CD4-positive, alpha-beta T cell treated with Interferon gamma for 1 hour (primary cell): ENCODE data around the gene SPAG16.
"Not testable (repeated sequence)": the region's sequence is repeated elsewhere in the genome, so short reads cannot be mapped to it uniquely, and the experiment has no call there.

ENCODE experiments used
- DNase-seq: peaks from one replicate; pipeline ENCODE4 v3.0.0-alpha.2; 2020

Gene SPAG16

GRCh38 chr2:213275265-213275664 lies 9.0 kb upstream of the SPAG16 start:
- no peak for DNase-seq

- DNase-seq = not testable (repeated sequence)
Measured at GRCh38 chr2:213277134-213277533, 7.1 kb upstream of the SPAG16 start.

DNA sequence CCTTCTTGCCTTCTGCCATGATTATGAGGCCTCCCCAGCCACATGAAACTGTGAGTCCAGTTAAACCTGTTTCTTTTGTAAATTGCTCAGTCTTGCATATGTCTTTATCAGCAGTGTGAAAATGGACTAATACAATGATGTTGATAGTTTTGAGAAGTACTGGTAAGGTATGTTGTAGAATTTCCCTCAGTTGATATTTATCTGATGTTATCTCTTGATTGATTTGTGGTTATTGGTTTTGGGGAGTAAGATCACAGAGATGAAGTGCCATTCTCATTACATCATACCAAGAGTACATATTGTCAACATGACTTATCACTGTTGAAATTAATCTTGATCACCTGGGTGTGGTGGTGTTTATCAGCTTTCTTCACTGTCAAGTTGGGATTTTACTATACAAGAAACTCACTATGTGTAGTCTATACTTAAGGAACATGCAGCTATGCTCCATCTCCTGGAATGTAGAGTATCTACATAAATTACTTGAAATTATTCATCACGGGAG lies 5.1 kb upstream of the SPAG16 start:
- DNase-seq = no peak

DNA sequence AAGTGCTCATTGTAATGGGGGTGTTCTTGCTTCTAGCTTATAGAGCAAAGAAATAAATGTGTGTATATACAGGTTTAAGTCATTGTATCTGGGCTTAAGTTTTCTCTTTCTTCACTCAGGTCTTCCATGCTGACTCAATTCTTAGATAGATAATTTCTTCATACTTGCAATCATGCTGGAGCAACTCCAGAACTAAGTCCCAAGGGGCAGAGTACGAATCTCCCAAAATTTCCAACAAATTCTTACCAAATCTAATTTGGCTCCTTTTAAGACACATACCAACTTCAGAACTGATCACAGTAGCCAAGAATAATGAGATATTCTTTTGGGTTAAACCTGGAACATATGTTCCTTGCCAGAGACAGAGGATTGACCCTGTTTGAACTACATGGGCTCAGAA lies 4.3 kb upstream of the SPAG16 start:
- DNase-seq = no peak

GRCh38 chr2:213281156-213281555 lies 3.1 kb upstream of the SPAG16 start:
- DNase-seq = no peak

DNA sequence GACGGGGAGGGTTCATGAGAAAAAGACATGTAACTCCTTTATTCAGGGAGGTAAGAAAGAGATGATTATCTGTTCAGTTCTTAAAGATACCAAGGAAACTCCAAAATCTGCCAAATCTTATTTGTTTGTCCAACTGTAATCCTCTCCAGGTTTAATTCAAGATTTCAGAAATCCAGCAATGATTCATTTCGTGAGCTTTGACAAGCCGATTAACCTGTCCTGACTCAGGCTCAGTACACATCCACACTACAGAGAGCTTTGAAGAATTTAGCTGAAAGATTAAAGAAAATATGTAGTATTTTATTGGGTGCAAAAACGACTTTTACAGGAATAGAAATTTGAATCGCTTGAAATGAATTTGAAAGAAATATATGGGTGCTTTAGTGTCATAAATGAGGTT lies 1.1 kb downstream of the SPAG16 start:
- no peak for DNase-seq

DNA sequence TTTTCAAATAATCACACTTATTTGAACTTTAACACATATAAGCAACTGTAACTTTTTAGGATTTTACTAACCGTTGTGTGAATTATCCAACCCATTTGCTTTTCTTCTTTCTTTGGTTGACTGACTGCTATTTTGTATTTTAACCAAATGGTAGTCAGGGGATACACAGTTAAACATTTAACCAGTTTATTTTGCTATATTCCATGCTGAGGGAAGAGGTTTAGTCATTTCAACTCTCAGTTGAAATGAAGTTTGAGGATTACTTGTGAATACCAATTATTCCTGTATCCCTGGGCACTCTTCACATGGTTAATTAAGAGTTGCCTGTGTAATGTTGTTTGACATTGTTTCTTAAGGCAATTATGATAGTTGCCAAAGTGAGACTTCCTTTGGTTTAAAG lies 1.9 kb downstream of the SPAG16 start:
- no peak for DNase-seq

DNA sequence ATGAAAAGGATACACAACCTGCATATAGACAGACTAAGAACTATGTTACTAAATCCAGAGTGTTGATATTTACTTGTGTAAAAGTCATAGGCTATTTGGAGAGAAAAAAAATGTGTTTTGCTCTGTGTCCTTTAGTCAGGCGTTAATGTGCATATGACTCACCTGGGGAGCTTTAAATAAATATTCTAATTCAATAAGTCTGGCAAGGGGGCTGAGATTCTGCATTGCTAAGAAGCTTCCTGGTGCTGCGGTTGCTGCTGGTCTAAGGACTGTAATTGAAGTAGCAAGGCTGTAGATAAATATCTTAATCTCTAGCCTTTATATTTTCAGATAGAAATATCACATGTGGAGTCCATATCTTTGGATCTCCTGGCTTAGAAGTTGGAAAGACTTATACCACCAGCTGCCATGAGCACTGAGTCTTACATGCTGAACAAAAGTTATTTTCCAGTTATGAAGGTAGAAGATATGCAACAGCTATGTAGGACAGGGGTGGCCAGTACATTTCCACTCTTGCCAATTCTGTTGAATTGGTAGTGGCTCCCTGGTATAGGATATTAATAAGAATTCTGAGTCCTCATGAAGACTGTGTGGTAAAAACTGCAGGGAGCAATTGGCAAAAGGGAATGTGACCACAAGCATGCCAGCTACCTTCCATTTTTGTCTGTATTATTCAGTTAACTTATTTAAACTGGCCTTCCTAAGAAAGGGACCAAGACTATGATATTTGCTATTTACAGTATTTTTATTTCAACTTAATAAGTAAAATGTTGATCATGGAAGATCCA lies 4.8 kb downstream of the SPAG16 start:
- DNase-seq = no peak

DNA sequence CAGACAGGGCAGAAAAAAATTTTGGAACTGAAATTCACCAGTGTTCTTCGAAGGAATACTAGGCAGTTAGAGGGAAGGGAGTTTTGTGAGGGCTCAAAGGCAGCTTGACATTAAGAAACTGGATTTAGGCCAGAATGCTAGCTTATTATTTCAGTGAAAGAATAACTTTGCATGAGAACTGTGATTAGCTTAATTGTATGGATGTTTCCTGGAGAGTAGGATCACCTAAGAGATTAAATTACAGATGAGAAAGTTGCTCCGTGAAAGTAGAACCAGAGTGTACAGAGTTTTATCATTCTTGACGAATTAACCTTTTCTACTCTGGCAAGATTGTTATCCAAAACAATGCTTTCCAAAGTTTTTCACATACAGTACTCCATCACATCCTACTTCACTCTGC lies 6.2 kb downstream of the SPAG16 start:
- no peak for DNase-seq

DNA sequence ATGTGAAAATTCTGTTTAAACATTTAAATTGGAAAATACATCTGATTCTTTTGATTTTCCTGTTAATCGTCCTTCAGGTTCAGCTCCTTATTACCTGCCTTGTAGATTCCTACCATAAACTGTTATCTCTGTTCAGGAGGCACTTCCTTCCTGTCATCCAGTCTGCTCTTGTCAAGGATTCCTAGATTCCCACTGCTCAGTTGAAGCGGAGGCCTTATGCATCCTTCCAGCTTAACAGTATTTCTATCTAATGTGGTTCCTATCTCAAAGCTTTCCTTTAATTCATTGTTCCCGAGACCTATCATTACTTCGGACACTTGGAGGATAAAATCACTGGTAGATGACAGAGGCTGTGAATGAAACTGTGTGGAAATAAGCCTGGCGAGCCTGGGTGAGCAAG lies 12.0 kb downstream of the SPAG16 start:
- no peak for DNase-seq

- DNase-seq = no peak
Measured at GRCh38 chr2:213306316-213306942, 22.2 kb downstream of the SPAG16 start.

GRCh38 chr2:213315168-213315876 lies 31.1 kb downstream of the SPAG16 start:
- no peak for DNase-seq

GRCh38 chr2:213316001-213316735 lies 31.9 kb downstream of the SPAG16 start:
- DNase-seq = no peak

GRCh38 chr2:213317929-213318328 lies 33.7 kb downstream of the SPAG16 start:
- no peak for DNase-seq

DNA sequence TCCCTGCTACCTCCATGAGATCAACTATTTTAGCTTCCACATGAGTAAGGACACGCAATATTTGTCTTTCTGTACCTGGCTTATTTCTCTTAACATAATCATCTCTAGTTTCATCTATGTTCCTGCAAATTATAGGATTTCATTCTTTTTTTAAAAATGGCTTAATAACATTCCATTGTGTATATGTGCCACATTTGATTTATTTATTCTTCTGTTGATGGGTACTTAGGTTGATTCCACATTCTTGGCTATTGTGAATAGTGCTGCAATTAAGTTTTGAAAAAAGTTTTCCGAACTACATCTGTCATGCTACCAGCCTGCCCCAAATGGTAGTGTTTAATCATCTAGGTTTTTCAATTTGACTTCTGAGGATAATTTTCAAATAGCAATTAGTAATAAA lies 36.3 kb downstream of the SPAG16 start:
- no peak for DNase-seq

- DNase-seq = no peak
Measured at GRCh38 chr2:213336253-213336770, 52.0 kb downstream of the SPAG16 start.

GRCh38 chr2:213353419-213353818 lies 69.2 kb downstream of the SPAG16 start:
- no peak for DNase-seq

DNA sequence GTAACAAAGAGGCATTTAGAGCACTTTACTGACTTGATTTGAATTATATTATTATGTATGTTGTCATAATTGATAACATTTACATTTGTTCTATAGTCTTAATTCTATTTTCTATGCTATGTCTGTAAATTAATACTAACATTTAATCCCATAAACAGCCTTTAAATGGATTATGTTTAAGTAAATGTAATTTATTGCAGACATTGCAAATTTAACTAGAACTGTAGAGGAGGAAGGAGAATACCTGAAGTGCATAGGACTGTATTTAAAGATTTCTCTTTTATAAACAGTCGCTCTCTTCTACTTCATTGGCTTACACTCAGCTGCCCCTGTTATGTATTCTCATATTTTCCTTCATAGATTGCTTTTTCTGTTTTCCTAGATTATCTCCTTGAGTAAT lies 92.4 kb downstream of the SPAG16 start:
- no peak for DNase-seq

GRCh38 chr2:213407027-213407426 lies 122.8 kb downstream of the SPAG16 start:
- DNase-seq = not testable (repeated sequence)

DNA sequence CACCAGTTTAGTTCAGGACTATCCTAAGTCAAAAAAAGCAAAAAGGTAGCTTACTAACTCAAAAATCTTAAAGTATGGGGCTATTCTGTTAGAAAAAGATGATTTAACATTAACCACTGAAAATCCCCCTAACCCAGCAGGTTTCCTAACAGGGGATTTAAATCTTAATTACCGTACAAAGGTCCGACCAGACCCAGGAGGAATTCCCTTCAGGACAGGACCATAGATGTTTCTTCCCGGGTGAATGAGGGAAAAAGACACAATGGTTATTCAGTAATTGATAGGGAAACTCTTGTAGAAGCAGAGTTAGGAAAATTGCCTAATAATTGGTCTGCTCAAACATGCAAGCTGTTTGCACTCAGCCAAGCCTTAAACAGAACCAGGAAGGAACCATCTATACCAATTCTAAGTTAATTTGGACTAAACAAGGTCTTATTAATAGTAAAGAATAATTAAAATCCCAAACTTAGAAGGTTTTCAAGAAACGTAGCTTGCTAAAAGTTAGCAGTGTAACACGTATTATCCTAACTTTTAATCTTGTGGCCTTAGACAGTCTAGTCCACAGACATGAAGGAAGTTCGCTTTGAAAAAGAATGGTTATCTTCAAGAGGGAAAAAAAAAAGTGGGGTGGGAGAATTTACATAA lies 124.3 kb downstream of the SPAG16 start:
- not testable (repeated sequence) for DNase-seq

DNA sequence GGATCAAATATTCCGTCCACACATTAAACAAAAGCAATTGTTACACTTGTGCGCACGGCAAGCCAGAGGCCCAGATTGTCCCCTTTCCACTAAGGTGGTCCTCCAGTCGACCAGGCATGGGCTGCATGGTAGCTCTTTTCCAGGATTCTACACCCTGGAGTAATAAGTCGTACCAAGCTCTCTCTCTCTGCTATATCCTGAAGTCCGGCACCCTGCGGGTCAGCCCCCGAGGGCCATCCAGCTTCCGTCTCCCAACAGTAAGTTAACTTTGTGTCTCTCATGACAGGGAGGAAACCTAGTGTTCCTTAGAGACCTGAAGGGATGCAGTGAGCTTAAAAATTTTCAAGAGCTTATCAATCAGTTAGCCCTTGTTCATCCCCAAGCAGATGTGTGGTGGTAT lies 126.4 kb downstream of the SPAG16 start:
- DNase-seq = not testable (repeated sequence)

- no peak for DNase-seq
Measured at GRCh38 chr2:213411582-213412289, 127.5 kb downstream of the SPAG16 start.
